SH-SY5Y (cell line): ENCODE measurements around the gene SLC15A1.

Source experiments
- GATA2 ChIP-seq: IDR thresholded peaks from 2 replicates; pipeline ENCODE4 v1.6.1; 2011; ENCODE audit warnings: mild to moderate bottlenecking, low read depth, low read length
- GATA3 ChIP-seq: IDR thresholded peaks from 2 replicates; pipeline ENCODE4 v1.6.1; 2011; ENCODE audit warnings: low read depth, mild to moderate bottlenecking, low read length, moderate library complexity

- no peak for TF ChIP-seq GATA3
- no peak for TF ChIP-seq GATA2
Observed at GRCh38 chr13:98792321-98792720, 39.8 kb upstream of the SLC15A1 start.
